Measurements from ENCODE around the gene NOP9.

The NOP9 gene, protein sequence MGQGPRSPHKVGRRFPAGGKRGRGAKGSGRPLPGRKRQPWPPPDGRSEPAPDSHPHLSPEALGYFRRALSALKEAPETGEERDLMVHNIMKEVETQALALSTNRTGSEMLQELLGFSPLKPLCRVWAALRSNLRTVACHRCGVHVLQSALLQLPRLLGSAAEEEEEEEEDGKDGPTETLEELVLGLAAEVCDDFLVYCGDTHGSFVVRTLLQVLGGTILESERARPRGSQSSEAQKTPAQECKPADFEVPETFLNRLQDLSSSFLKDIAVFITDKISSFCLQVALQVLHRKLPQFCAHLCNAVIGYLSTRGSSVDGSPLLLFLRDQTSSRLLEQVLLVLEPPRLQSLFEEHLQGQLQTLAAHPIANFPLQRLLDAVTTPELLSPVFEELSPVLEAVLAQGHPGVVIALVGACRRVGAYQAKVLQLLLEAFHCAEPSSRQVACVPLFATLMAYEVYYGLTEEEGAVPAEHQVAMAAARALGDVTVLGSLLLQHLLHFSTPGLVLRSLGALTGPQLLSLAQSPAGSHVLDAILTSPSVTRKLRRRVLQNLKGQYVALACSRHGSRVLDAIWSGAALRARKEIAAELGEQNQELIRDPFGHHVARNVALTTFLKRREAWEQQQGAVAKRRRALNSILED

DNA sequence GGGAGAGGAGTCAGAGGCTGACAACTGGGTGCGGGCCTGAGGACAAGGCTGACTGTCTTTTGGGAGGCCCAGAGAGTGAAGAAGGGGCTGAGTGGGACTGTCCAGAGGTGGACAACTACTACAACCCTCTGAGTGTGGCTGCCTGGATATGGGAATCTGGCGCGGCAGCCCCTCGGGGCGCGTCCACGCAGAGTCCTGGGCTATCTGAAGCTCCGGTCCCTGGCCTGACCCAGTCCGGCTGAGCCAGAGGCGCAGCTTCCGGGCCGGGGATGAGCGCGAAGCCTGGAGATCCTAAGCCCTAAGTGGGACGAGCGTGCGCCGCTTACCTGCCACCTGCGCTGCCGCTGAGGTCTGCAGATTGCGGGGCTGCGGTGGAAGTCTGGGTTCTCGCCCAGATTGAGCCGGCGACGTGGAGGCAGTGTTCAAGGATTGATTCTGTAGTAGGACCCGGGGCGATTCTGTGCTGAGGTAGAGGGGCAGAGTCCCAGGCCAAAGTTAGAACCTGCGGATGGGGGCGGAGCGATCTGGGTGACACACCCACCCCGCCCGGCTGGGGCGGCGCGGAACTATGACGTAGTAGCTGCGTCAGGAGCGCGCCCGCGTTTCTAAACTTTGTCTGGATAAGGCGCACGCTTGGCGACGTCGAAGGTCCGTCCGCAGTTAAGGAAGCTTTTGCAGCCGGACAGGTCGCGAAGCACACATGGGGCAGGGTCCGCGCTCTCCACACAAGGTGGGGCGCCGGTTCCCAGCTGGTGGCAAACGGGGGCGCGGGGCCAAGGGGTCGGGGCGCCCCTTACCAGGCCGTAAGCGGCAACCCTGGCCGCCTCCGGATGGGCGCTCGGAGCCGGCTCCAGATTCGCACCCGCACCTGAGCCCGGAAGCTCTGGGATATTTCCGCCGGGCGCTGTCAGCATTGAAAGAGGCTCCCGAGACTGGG is at the start of gene NOP9, which contains the start of gene DHRS1:
TSS of gene NOP9 (plus strand) at position 596 of the 937 bp plus-strand sequence. CDS start at position 701, 105 bp downstream.
TSS of gene DHRS1 (minus strand) at position 526 of the 937 bp plus-strand sequence. CDS start 674 bp downstream, outside the sequence.
- DNase-seq = peak; percentile 75

DNA sequence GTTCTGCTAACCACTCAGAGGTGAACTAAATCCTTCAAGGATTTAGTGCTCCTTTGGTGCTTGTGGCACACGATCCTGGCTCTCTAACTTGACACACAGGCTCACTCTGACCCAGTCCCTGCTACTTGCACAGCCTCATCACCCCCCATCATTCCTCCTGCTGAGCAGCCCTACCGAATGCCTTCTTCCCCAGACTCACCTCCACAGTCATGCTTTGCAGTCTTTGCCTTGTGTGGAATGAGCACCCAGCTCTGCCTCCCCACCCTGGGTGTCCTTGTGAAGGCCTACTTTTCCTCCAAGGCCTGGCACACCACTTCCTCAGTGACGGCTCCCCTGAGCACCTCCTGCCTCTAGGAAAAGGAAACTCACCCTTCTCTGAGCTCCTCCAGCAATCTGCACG is 49.3 kb upstream of the NOP9 start:
- DNase-seq = no peak

DNA sequence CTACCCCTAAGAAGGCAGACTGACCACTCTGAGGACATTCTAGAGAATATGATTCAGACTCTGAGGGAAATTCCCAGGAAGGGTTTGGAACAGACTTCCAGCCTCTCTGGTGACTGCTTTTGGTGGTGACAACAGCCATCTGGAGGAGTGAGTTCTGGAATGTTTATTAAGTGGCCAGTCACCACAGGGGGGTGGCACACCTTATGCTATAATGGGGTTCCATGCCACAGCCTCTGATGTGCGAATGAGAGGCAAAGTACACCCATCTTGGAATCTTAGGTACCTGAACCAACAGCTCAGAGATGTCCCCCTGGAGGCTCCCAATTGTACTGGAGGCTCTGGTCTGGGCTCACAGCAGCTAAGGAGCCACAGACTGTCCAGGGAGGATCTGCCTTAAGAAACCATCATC is 47.8 kb upstream of the NOP9 start:
- DNase-seq = no peak

DNA sequence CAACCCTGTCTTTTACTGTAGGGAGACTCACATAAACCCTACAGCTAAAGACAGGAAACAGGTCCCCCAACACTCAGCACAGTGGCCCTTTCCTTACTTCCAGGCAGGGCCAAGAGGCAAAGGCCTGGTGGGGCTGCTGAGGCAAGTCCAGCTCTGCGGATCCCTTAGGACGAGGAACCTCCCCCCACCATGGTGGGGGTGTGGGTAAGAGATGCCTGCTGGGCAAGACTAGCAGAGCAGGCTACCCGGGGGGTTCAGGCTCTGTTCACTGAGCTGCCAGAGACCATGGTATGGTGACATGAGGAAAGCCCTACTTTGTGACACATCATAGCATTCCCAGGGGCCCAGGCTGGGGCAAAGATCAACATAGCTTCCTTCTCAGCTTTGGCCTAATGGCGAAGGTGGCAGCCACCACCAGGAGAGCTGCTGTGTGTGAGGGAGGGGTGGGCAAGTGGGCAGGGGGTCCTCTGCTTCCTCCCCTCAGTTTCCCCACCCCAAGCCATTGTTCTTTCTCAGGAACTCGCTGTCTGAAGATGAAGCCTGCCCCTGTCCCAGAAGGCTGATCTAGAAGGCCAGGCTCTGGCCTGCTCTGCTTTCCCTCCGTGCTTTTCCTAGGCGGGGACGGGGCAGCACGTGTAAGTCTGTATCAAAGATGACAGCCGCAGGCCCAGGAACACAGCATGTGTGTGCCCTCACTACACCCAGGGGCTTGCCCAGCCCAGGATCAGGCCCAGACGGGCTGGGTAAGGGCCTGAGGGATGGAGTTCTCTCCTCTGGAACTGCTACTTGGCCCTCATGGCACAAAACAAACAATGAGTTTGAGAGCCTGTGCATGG is 47.1 kb upstream of the NOP9 start:
- DNase-seq = no peak

DNA sequence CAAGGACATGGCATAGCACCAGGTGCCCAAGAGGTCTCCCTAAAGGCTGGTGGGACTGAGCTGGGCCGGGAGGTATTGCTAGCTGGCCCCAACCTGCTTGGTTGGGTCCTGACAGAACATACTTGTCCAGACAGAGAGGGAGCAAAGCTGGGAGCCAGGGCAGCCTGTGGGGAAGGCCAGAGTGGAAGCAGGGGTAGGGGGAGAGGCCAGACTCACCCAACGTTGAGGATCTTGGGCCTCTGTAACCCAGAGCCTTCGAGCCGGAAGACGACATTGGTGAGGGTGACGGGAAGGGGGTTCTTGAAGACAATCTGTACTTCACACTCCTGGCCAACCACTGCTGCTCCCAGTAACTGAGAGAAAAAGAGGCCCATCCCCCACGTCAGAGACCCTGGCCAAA is 45.7 kb upstream of the NOP9 start:
- no peak for DNase-seq

DNA sequence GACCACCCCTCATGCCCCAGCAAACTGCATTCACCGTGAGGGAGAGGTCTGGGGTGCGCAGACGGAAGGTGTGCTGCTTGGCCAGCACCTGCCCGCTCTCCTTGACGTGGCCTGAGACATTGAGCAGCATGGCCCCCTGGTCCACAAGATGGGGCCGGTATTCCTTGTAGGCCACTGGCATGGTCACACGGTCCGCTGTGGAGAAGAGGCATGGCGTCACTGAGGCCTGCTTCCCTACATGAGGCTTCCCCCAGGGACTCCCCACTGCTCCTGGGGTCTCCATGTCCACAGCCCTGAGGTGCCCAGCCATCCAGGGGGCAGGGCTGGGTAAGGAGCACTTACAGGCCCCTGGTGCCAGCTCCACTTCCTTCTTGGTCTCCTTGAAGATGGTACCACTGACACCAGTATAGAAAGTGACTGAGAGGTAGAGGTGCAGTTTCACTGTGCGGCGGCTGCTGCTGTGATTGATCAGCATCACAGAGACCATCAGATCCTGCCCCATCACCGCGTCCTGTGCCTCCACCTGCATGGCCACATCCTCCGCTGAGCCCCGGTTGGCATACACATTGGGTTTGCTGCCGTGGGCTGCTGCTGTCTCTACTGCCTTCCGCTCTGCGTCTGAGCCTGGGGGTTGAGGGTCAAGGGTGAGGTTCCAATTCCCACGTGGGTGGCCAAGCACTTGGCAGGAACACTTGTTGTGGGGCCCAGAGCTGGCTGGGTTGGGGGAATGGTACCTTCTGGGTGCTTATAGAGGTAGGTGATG is 44.8 kb upstream of the NOP9 start:
- DNase-seq = no peak

DNA sequence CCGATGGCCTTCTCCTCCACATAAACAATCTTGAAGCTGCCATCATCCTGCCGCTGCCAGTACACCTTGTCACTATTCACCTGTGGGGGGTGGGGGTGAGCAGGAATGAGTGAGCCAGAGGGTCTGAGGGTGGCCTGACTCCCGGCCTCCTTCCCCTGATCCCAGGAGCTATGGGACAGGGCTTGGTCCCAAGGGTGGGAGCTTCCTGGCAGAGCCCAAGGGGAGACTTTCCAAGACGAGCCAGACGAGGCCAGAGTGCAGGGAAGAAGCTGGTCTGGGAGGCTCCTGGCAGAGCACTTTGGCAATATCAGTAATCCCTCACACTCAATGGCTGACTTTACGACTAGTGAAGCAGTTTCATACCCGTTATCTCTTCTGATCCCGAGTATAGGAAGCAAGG is 44.2 kb upstream of the NOP9 start:
- DNase-seq = no peak

DNA sequence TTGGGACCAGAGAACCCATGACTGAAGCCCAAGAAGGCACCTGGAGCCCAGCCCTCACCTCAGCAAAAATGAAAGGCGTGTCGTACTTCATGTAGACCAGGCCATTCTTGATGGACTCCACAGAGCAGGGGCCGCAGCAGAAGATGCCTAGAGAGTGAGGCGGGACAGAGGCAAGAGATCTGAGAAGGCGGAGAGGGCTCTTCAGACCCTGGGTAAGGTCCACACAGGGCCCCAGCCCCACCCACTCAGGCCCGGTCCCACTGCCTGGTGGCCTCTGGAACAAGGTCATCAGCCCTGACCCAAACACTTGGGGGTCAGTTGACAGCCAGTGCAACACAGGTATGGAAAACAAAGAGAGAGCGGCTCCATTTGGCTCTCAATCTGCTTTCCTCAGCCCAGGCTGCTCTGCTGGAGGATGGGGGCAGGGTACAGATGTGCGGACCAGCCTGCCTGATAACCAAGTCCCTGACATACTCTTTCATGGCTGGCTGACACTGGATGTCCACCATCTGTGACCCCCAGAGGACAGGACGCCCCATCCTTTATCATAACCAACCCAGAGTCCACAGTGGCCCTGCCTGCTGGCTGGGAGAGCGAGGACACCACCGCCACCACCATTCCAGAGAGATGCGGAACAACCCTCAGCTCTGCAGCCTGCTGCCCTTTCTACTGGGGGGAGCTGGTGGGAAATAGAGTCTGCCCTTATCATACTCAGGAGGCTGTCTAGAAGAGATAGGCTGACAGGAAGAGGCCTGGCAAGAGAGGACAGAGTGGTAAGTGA is 43.5 kb upstream of the NOP9 start:
- DNase-seq = no peak

DNA sequence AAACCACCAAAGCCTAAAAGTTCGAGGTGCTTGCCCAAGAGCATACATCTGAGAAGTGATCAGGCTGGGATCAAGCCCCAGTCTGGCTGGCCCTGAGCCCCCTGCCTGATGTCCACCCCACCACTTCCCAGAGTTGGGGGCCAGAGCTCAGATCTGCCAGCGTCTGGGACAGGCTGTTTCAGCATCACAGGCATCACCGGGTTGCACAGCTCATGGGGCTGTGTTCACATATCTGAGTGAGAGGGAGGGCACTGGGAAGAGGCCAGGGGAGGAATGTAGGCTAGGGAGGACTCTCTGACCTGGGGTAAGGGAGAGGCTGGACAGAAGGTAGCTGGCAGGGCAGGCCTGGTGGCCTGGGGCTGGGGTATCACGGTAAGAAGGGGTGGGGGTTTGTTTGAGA is 42.7 kb upstream of the NOP9 start:
- no peak for DNase-seq

DNA sequence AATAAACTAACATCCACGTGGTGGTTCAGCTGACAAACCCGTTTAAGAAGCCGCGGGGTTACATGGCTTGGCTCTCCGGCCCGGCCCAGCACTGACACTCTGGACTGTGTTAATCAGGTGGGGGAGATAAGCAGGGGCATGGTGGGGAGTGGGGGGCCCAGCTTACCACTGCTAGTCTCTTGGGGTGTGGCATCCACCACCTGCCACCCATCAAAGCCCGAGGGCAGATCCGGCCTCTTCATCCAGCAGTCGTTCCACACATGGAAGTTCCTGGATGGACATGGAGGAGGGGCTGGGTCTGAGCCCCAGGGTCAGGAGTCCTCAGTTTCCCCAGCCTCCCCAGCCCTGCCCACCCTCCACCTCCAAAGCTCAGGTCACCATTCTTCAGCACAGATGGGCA is 41.5 kb upstream of the NOP9 start:
- no peak for DNase-seq

DNA sequence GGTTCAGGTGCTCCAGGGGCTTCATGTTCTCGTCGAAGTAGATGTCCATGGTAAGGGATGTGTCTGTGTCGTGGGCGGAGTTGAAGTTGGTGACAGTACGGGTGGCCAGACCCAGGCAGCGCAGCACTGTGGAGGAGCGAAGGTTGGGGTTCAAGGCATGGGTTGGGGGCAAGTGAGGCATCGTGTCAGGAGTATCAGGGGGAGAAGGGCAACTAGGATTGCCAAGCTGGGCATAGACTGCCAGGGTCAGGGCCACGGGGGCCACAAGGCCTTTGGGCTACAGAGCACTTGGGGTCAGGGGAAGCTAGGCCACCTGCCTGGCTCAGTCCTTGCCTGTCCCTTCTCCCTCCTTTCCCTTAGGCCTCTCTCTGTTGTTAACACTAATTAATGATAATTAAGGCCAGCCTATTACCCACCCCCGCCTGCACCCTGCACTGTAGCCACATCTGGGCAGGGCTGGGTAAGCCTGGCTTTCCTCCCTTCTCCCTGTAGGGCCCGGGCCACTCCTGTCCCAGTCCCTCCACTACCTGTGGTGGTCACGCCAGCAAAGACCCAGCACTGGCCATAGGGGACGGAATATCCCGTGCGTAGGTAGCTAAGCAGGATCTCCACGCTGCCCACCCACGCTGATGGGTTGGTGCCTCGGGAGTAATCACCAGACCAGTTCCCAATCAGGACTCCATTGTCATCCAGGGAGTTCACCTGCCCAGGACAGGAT is 40.9 kb upstream of the NOP9 start:
- DNase-seq = no peak

DNA sequence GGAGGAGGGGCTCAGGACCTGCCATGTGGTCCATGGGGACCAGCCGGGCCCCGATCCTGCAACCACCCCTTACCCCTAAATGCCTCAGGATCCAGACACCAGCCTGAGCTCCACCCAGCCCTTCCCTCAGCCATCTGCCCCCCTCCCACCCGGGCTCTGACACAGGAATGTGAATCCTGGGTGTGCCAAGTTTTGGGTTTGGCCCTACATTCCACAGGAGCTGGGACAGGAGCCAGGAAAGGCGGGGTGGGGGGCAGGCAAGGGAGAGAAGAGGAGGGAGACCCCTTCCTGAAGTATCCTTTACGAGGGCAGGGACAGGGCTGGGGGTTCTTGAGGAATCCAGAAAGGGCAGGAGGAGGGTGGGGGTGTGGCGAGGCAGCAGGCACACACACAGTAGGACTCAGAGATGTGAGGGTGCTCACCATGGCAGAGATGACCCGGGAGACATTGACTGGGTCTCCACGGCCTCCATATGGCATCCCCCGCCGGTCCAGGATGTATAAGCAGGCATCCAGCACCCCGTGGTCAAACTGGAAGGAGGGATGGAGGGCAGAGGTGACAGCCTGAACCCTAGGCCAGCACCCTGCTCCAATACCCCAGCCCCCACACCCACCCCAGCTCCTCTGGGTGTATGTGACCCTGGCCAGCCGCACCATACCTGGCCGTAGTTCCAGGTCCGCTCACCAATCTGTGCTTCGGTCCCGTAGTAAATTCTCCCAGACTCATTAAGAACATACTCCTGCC is 40.2 kb upstream of the NOP9 start:
- DNase-seq = no peak

DNA sequence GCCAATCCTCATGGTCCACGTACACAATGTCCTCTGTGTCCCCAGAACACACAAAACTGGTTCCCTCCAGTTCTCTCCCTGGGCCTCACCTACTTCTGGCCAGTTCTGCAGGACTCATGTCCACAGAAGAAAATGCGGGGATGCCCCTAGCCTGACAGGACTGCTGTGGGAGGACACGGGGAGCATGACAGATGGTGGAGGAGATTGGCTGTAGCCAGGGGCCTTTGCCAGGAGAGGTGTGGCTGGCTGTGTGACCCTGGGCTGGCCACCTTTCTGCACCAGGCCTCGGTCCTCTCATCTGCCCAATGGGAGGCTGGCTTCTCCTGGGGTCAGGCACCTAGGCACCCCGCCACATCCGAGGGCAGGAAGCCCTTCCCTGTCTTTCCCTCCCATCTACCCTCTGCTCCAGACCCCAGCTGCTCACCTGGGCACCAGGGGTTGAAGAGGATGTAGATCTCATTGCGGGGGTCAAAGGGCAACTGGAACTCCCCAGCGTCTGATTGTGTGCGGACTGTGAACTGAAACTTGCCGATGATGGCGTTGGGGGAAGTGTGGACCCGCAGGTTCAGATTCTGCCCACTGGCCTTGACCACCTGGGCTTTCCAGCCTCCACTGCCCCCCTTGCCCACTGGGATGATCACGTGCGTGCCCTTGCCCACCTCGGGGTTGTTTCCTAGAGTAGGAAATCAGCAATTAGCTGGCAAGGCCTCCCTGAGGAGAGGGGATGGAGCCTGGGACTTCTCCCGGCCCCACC is 39.4 kb upstream of the NOP9 start:
- DNase-seq = no peak

DNA sequence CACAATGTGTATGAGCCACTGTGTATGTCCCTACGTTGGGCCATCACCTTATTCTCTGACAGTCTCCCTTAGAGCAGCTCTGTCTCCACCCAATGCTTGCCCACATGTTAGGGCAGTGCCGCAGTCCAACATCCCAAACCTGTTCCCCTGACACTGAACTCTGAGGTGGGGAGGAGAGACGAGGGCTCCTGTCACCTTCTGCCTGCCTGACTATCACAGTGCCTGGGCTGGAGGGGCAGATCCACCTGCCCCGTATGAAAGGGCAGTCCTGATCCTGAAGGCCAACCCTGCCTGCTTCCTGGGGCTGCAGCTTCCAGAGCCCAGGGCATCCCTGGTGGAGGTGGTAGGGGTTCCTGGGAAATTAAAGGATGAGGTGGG is 38.9 kb upstream of the NOP9 start:
- DNase-seq = no peak

DNA sequence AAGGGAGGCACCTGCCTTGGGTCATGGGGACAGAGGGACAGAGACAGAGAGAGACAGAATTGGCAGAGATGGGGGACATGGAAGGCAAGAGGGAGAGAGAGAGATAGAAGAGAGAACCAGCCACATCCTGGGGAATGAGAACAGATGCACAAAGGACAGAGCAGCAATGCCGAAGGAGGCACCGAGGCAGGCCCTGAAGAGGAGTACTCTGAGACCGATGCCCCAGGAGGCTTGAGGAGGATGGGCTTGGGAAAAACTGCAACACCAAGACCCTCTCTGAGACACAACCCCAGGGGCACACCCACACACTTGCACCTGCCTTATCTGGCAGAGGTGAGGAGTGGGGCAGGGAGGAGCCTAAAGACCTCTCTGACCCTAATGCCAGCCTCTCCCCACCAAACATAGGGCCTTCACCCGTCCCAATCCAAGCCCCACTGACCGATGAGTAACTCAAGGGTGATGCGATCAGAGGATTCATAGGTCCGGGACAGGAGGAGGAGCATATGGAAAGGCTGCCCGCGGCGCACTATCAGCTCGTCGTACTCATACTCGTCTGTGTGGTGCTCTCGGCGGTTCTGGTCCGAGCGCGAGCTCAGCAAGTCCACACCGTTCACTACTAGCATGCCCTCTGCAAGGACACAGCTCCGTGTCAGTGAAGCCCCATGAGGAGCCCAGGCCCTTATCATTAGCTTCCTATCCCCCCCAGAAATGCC is 38.2 kb upstream of the NOP9 start:
- no peak for DNase-seq

DNA sequence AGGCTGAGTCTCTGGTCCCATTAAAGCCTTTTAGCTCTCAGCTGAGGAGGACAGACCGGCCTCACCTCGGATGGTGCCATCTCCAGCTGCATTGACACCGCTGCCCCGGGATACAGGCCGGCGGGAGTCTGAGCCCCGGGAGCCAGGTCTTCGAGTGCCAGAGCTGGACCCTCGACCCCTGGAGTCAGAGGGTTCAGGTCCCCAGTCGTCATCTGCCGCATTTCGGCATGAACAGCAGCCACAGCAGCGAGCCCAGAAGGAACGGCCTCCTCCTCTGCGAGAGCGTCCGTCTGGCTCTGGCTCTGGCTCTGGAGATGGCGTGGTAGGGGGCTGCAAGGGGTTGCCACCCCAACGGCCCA is 37.7 kb upstream of the NOP9 start:
- no peak for DNase-seq

DNA sequence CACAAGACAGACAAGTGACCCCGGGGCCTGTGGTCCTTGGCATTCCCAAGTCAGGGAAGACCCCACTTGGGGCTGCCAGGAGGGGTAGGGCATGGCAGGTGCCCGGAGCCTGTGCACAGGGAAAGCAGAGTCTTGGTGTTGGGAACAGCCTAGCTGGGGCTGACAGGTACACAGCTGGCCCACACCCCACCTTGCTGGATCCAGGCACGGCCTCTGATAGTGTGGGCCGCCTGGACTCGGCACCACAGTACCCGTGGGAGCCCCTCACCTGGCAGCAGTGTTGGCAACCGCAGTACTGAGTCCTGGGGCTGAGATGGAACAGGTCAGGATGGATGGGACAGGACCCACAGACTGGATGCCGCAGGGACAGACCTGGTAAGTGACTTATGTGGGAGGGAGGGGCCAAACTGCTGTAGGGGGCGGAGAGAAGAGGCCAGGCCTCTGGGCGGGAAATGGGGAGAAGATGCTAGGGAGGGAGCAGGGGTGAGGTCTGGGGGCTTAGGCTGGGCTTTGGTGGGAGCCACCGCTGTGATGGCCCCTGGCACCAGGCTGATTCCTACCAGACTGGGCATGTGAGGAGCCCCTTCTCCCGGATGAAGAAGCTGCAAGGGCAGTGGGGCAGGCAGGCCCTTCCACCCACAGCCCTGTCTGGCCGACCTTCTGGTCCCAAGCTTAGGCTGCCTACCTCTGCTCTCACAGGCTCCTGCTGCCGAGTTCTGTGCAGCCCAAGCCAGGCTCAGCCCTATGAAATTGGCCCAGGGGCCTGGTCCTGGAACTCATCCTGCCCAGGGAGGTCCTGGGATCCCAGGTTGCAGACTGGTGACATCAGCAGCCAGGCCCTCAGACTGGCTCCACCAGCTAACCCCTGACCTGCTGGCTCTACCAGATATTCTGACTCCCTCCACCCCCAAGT is 36.6 kb upstream of the NOP9 start, which contains the start of gene TGM1:
TSS of gene TGM1 (minus strand) at position 357 of the 913 bp plus-strand sequence. CDS start 825 bp downstream, outside the sequence.
- no peak for DNase-seq
